K562 (cell line): ENCODE data around the gene TEX101. TPM values are rescaled to one million over a fixed set of nuclear protein-coding genes. Genes with fewer than 3 reads are reported as not detected.

Experiments
- ATAC-seq: fragments of 200-7000 bp; cut with Tn5 transposase; 3 replicates; pipeline ENCODE4 v1.9.1; 2020; ENCODE audit warnings: moderate library complexity
- BruUV-seq: library from RNA; stranded (reverse); fragments of 400-500 nt; replicated peaks from 2 replicates; lab custom pipeline; 2021; lab: Mats Ljungman, UMichigan
- CTCF ChIA-PET: fragments of 300-600 bp; formaldehyde crosslinking; extraction: SDS; loops from one replicate; lab custom pipeline; 2021; ENCODE audit warnings: low intra/inter-chr PET ratio; lab: Yijun Ruan, JAX
- POLR2A ChIA-PET: fragments of 300-600, 350-650 bp; sonication (Branson Sonifier 250); formaldehyde crosslinking; extraction: SDS; loops from one replicate; lab custom pipeline; 2021; ENCODE audit warnings: antibody characterized with exemption, inconsistent platforms; lab: Yijun Ruan, JAX
- DNase-seq, 4 experiments: peaks; one replicate each; pipeline versions ENCODE4 v3.0.0 to v3.0.0-alpha.2; 2011 to 2018; ENCODE audit warnings: low spot score in 3 of 4, mixed read lengths in 3 of 4; ENCODE audit errors: extremely low read depth in 1 of 4
- FAIRE-seq: peaks from 2 replicates; lab custom pipeline; 2011; peaks lifted over from hg19 to GRCh38; lab: Jason Lieb, UNC
- H2AFZ ChIP-seq: 2 replicates; pipeline ENCODE4 v1.6.0; 2011; ENCODE audit warnings: low read depth, low read length, control low read depth, inconsistent platforms
- H3K27ac ChIP-seq: fragments of 200-600 bp; 3 replicates; pipeline ENCODE4 v1.8.0; 2011; ENCODE audit warnings: low read depth, mild to moderate bottlenecking, control low read depth, inconsistent platforms, low read length, moderate library complexity, mixed read lengths; ENCODE audit errors: extremely low read depth
- H3K27me3 ChIP-seq, 2 experiments: fragments of 300-600 bp in 1 of 2; 2 replicates in 1 of 2; 3 replicates in 1 of 2; pipeline versions ENCODE4 v1.6.0 to v1.8.0; 2011; ENCODE audit warnings: inconsistent platforms in 2 of 2, low read length in 2 of 2, mild to moderate bottlenecking in 1 of 2, mixed read lengths in 1 of 2, moderate library complexity in 1 of 2; ENCODE audit not compliant: control insufficient read depth in 2 of 2, insufficient read depth in 2 of 2
- H3K36me3 ChIP-seq: fragments of 300-600 bp; 3 replicates; pipeline ENCODE4 v1.8.0; 2011; ENCODE audit warnings: mild to moderate bottlenecking, low read length, inconsistent platforms; ENCODE audit not compliant: control insufficient read depth, insufficient read depth
- H3K4me1 ChIP-seq, 2 experiments: fragments of 200-600 bp in 1 of 2; replicated peaks in 1 of 2; 2 replicates in 1 of 2; 3 replicates in 1 of 2; pipeline versions ENCODE4 v1.5.1 to v1.8.0; 2011; ENCODE audit warnings: inconsistent platforms in 2 of 2, low read length in 2 of 2, mild to moderate bottlenecking in 1 of 2, mixed read lengths in 1 of 2, moderate library complexity in 1 of 2; ENCODE audit not compliant: control insufficient read depth in 2 of 2, insufficient read depth in 2 of 2
- H3K4me2 ChIP-seq: 2 replicates; pipeline ENCODE4 v1.6.1; 2011; ENCODE audit warnings: low read length, control low read depth, inconsistent platforms, mixed read lengths; ENCODE audit not compliant: insufficient read depth
- H3K4me3 ChIP-seq: fragments of 200-600 bp; sonication (generic), shearing (Covaris generic); 2 replicates; pipeline ENCODE4 v1.5.1; 2016; ENCODE audit warnings: control low read depth, inconsistent platforms
- H3K79me2 ChIP-seq: fragments of 200-600 bp; 3 replicates; pipeline ENCODE4 v1.8.0; 2011; ENCODE audit warnings: low read length, inconsistent platforms; ENCODE audit not compliant: control insufficient read depth, insufficient read depth
- H3K9ac ChIP-seq, 2 experiments: 2 replicates each; pipeline versions ENCODE4 v1.6.0 to v1.6.1; 2011; ENCODE audit warnings: low read depth in 2 of 2, low read length in 2 of 2, control low read depth in 1 of 2, inconsistent platforms in 1 of 2, mild to moderate bottlenecking in 1 of 2, mixed read lengths in 1 of 2; ENCODE audit not compliant: insufficient read depth in 1 of 2
- H3K9me1 ChIP-seq: one replicate; pipeline ENCODE4 v1.6.0; 2011; ENCODE audit warnings: inconsistent platforms, mild to moderate bottlenecking, low read length, moderate library complexity; ENCODE audit not compliant: control insufficient read depth, insufficient read depth
- H3K9me3 ChIP-seq: replicated peaks from 2 replicates; pipeline ENCODE4 v1.5.1; 2011; ENCODE audit warnings: low read depth, low read length, inconsistent platforms; ENCODE audit not compliant: control insufficient read depth, insufficient read depth
- H4K20me1 ChIP-seq: replicated peaks from 2 replicates; pipeline ENCODE4 v1.6.1; 2011; ENCODE audit warnings: low read length, inconsistent platforms, mixed read lengths; ENCODE audit not compliant: control insufficient read depth, insufficient read depth
- CBX2 ChIP-seq: fragments of 200-600 bp; sonication (generic); IDR thresholded peaks from one replicate; pipeline ENCODE4 v1.6.1; 2012; ENCODE audit warnings: mild to moderate bottlenecking, low read length, inconsistent platforms; ENCODE audit not compliant: insufficient read depth, poor library complexity, severe bottlenecking
- MCM5 ChIP-seq: fragments of 450-650 bp; IDR thresholded peaks from 2 replicates; pipeline ENCODE4 v1.6.1; 2016; ENCODE audit warnings: low read depth
- RBM25 ChIP-seq: fragments of 200-400 bp; formaldehyde crosslinking; IDR thresholded peaks from 2 replicates; pipeline ENCODE4 v1.6.1; 2018; ENCODE audit warnings: low read length, low read depth, moderate library complexity; ENCODE audit not compliant: severe bottlenecking
- ZNF121 ChIP-seq: sonication (generic); formaldehyde crosslinking; conservative IDR thresholded peaks from 2 replicates; pipeline ENCODE4 v1.8.0; 2022; ENCODE audit warnings: missing genetic modification reagents
- ZNF146 ChIP-seq: IDR thresholded peaks from one replicate; pipeline ENCODE4 v1.6.1; 2018; ENCODE audit warnings: missing compliant biosample characterization; ENCODE audit not compliant: unreplicated experiment
- WGBS: fragments of 100-300 bp; shearing (Covaris generic); methylation state at CpG from one replicate; pipeline ENCODE4 v1.1.6; 2016; ENCODE audit warnings: low coverage, mixed read lengths; ENCODE audit not compliant: insufficient coverage; ENCODE audit errors: missing lambda C conversion rate; 5-methylcytosine and 5-hydroxymethylcytosine counted together
- in situ Hi-C: fragments of 300-500 bp; cut with MboI; formaldehyde crosslinking; loops from 4 replicates; pipeline ENCODE4 v1.15.0; 2018; ENCODE audit warnings: inconsistent platforms, mixed read lengths
- intact Hi-C: fragments of 100-400 bp; cut with micrococcal nuclease; formaldehyde crosslinking; loops from 2 replicates; pipeline ENCODE4 v1.14.2; 2022
- polyA plus RNA-seq, 8 experiments: library from polyadenylated mRNA; depleted of rRNA in 4 of 8; stranded (reverse) in 5 of 8; unstranded in 3 of 8; fragments of >200 nt; fragmentation: Nextera tagmentation in 2 of 8; fragmentation: Illumina TruSeq in 1 of 8; extraction: Ambion mirVana in 2 of 8; extraction: Trizol in 1 of 8; gene quantifications; 2 replicates each; pipeline versions ENCODE4 v1.2.1 to v1.2.3, GENCODE V29; 2011 to 2014; ENCODE audit warnings: inconsistent platforms in 1 of 8, missing spikeins in 1 of 8
- total RNA-seq, 7 experiments: library from RNA; depleted of rRNA in 6 of 7; stranded (reverse); fragments of >200 nt in 6 of 7; fragmentation: Illumina TruSeq in 2 of 7; extraction: Trizol in 2 of 7; gene quantifications; 2 replicates each; pipeline versions ENCODE4 v1.2.1 to v1.2.3, GENCODE V29; 2011 to 2021; ENCODE audit warnings: low replicate concordance in 1 of 7

The TEX101 gene
- total and polyA plus RNA-seq, 9 of the 15 experiments (the other 6 are each of a cell fraction or from before 2014, with no cell fraction given): 0.10 to 0.36 (median 0.14) TPM; not detected in 6

GRCh38 chr19:43465468-43466120, 50.9 kb downstream of the TEX101 start, which contains the start of gene LYPD3:
Gene LYPD3, minus strand, starts transcription at chr19:43465608. Its CDS starts 37 bp downstream, at chr19:43465571.
- TF ChIP-seq MCM5: no peak
- DNase-seq: peak in 2 of 4 experiments; percentile 38 to 39
- H4K20me1 ChIP-seq: no peaks in the 10 kb centered on the region
- intact Hi-C loops: no loop called here
- H3K4me3 ChIP-seq: peak within 1 kb of the TSS; percentile 67; the same call in 1 of the 2 replicates
- no peaks in the 10 kb centered on the region for H3K9me3 ChIP-seq
- H3K9me1 ChIP-seq: no peaks in the 10 kb centered on the region
- no peaks in the 10 kb centered on the region for H3K79me2 ChIP-seq
- peak within 1 kb of the TSS; percentile 98; the same call in 1 of the 2 replicates for H2AFZ ChIP-seq
- H3K36me3 ChIP-seq: no peaks in the 10 kb centered on the region
- 28% methylated on average over 24 of the region's 24 CpGs for WGBS
- no TSS peak for BruUV-seq
- H3K4me1 ChIP-seq: peaks cover 19 to 27% of the 10 kb centered on the region in 2 experiments
- CTCF ChIA-PET: no interaction called here
- H3K27me3 ChIP-seq: peaks cover 11 to 13% of the 10 kb centered on the region in 2 experiments; a peak in 4 of 5 replicates
- POLR2A ChIA-PET: interaction anchor here (1.3 kb wide), 1 partner anchor 19 kb away, joined by 4 read pairs; no protein-coding TSS in a partner anchor
- no peak within 1 kb of the TSS for H3K9ac ChIP-seq
- ATAC-seq: no peak
- peak; percentile 40 for FAIRE-seq
- in situ Hi-C loops: no loop called here
- peak within 1 kb of the TSS; percentile 94 for H3K4me2 ChIP-seq
- H3K27ac ChIP-seq: no peak within 1 kb of the TSS

GRCh38 chr19:43466793-43467192, 52.1 kb downstream of the TEX101 start:
- no peak overlapping the region for H2AFZ ChIP-seq
- in situ Hi-C loops (no loop called here), intact Hi-C loops (no loop called here)
- H3K79me2 ChIP-seq: no peaks in the 10 kb centered on the region
- H3K9me1 ChIP-seq: no peaks in the 10 kb centered on the region
- DNase-seq (no peak), ATAC-seq (no peak), FAIRE-seq (no peak)
- no peaks in the 10 kb centered on the region for H4K20me1 ChIP-seq
- peaks cover 1 to 4% of the 10 kb centered on the region in 2 experiments; a peak in 2 of 5 replicates for H3K27me3 ChIP-seq
- H3K27ac ChIP-seq: no peak overlapping the region
- ChIA-PET POLR2A (interaction anchor here (1.1 to 1.3 kb wide), 3 partner anchors 9 to 26 kb away, joined by 3 to 4 read pairs (median 4); no protein-coding TSS in a partner anchor), CTCF (interaction anchor here (0.6 kb wide), 1 partner anchor 53 kb away, joined by 4 read pairs; no protein-coding TSS in a partner anchor)
- peaks cover 19 to 23% of the 10 kb centered on the region in 2 experiments for H3K4me1 ChIP-seq
- no peak for TF ChIP-seq CBX2
- peak; percentile 10 for TF ChIP-seq ZNF121 (CRISPR knock-in tag)
- TF ChIP-seq ZNF146: peak; percentile 47
- TF ChIP-seq RBM25: peak; percentile 51
- H3K9me3 ChIP-seq: no peaks in the 10 kb centered on the region
- no peak overlapping the region for H3K4me3 ChIP-seq
- no TSS peak for BruUV-seq
- no peak overlapping the region for H3K4me2 ChIP-seq
- no peak overlapping the region for H3K9ac ChIP-seq
- H3K36me3 ChIP-seq: no peaks in the 10 kb centered on the region
- WGBS: 75% methylated on average over 1 of the region's 1 CpG
